Nephron (organoid): ENCODE measurements around the gene ADAMTS15.
A peak's percentile ranks its signal among the peaks of the same experiment; 100 is the strongest.

Source experiments
- H3K27ac Mint-ChIP-seq, 3 experiments: 2 replicates each; pipeline ENCODE4 v1.8.0; 2020; ENCODE audit warnings: mixed read lengths in 3 of 3, mild to moderate bottlenecking in 2 of 3, moderate library complexity in 1 of 3
- H3K27me3 Mint-ChIP-seq: 2 replicates; pipeline ENCODE4 v1.8.0; 2021; ENCODE audit warnings: low read depth, mild to moderate bottlenecking, moderate library complexity, mixed read lengths
- H3K36me3 Mint-ChIP-seq: 2 replicates; pipeline ENCODE4 v1.8.0; 2020; ENCODE audit warnings: low read depth, mixed read lengths
- H3K4me1 Mint-ChIP-seq: 2 replicates; pipeline ENCODE4 v1.8.0; 2020; ENCODE audit warnings: mixed read lengths
- H3K4me3 Mint-ChIP-seq, 3 experiments: 2 replicates each; pipeline ENCODE4 v1.8.0; 2020; ENCODE audit warnings: mild to moderate bottlenecking in 3 of 3, mixed read lengths in 3 of 3, moderate library complexity in 2 of 3
- H3K9me3 Mint-ChIP-seq: 2 replicates; pipeline ENCODE4 v1.8.0; 2020; ENCODE audit warnings: mixed read lengths
- CTCF ChIP-seq, 3 experiments: fragments of 200-600 bp; sonication (generic); IDR thresholded peaks; one replicate each; pipeline ENCODE4 v1.5.0; 2021; ENCODE audit warnings: antibody characterized with exemption in 3 of 3; ENCODE audit not compliant: unreplicated experiment in 3 of 3

Gene ADAMTS15

GRCh38 chr11:130513132-130513531 lies 64.7 kb downstream of the ADAMTS15 start:
- H3K36me3 Mint-ChIP-seq: peaks cover 2% of the 10 kb centered on the region
- peak overlapping the region in 1 of 3 experiments; percentile 31 for H3K27ac Mint-ChIP-seq
- H3K27me3 Mint-ChIP-seq: no peaks in the 10 kb centered on the region
- H3K4me3 Mint-ChIP-seq: no peak overlapping the region
- H3K4me1 Mint-ChIP-seq: peaks cover 31% of the 10 kb centered on the region
- H3K9me3 Mint-ChIP-seq: peaks cover 9% of the 10 kb centered on the region
- no peak for TF ChIP-seq CTCF (IDR thresholded peaks at IDR 0.05; ENCODE audit: unreplicated experiment in 3 of 3)

GRCh38 chr11:130514316-130514715 lies 65.9 kb downstream of the ADAMTS15 start:
- no peak for TF ChIP-seq CTCF (IDR thresholded peaks at IDR 0.05; ENCODE audit: unreplicated experiment in 3 of 3)
- Mint-ChIP-seq H3K4me3 (no peak overlapping the region), H3K9me3 (no peaks in the 10 kb centered on the region), H3K27ac (no peak overlapping the region), H3K27me3 (no peaks in the 10 kb centered on the region), H3K4me1 (peaks cover 27% of the 10 kb centered on the region), H3K36me3 (no peaks in the 10 kb centered on the region)

GRCh38 chr11:130514851-130515250 lies 66.4 kb downstream of the ADAMTS15 start:
- TF ChIP-seq CTCF (IDR thresholded peaks at IDR 0.05; ENCODE audit: unreplicated experiment in 3 of 3): no peak
- H3K27me3 Mint-ChIP-seq: no peaks in the 10 kb centered on the region
- no peaks in the 10 kb centered on the region for H3K36me3 Mint-ChIP-seq
- H3K4me1 Mint-ChIP-seq: peaks cover 26% of the 10 kb centered on the region
- H3K4me3 Mint-ChIP-seq: no peak overlapping the region
- H3K9me3 Mint-ChIP-seq: no peaks in the 10 kb centered on the region
- H3K27ac Mint-ChIP-seq: peak overlapping the region in 1 of 3 experiments; percentile 4

- Mint-ChIP-seq H3K9me3 (no peaks in the 10 kb centered on the region), H3K27me3 (no peaks in the 10 kb centered on the region), H3K27ac (no peak overlapping the region), H3K36me3 (no peaks in the 10 kb centered on the region), H3K4me1 (peaks cover 26% of the 10 kb centered on the region), H3K4me3 (no peak overlapping the region)
- TF ChIP-seq CTCF (IDR thresholded peaks at IDR 0.05; ENCODE audit: unreplicated experiment in 3 of 3): no peak
Measured at GRCh38 chr11:130515829-130516553, 67.5 kb downstream of the ADAMTS15 start.

- H3K36me3 Mint-ChIP-seq: no peaks in the 10 kb centered on the region
- no peak for TF ChIP-seq CTCF (IDR thresholded peaks at IDR 0.05; ENCODE audit: unreplicated experiment in 3 of 3)
Measured at GRCh38 chr11:130516554-130517505, 68.4 kb downstream of the ADAMTS15 start.

More at GRCh38 chr11:130516554-130517505, 68.4 kb downstream of the ADAMTS15 start:
- no peaks in the 10 kb centered on the region for H3K9me3 Mint-ChIP-seq
- peaks cover 29% of the 10 kb centered on the region for H3K4me1 Mint-ChIP-seq
- no peak overlapping the region for H3K27ac Mint-ChIP-seq
- no peaks in the 10 kb centered on the region for H3K27me3 Mint-ChIP-seq
- H3K4me3 Mint-ChIP-seq: no peak overlapping the region
